ENCODE measurements around the gene PICALM.

DNA sequence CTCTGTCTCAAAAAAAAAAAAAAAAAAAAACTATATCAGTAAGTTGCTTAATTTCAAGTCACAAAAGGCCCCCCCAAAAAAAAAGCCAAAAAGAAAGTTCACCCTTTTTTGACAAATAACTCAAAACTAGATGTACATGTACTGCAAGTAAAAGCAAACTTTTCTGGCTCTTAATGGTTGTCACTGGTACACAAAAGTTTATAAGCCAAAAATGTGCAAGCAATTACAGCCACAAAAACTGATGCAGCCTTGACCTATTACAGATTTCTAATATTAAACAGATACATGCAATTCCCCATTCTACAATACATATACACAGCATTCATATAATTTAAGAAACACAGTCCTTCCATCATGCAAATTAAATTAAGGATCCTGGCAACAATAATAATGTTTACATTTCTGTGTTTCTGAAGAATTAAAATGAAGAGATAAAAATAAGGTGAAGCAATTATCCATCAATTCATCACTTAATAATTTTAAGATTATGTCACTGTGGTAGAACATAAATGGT is 18.6 kb downstream of the PICALM start:
- no peak for TF ChIP-seq CTCF (IDR thresholded peaks at IDR 0.05)
- no peak for TF ChIP-seq POLR2A (IDR thresholded peaks at IDR 0.05)
